GM12878 (cell line): Measurements from ENCODE around the gene HIC1. TPM values are rescaled to one million over a fixed set of nuclear protein-coding genes. Genes with fewer than 3 reads are reported as not detected.

ENCODE experiments used
- ATAC-seq: fragments of 200-7000 bp; cut with Tn5 transposase; 3 replicates; pipeline ENCODE4 v1.9.1; 2020; ENCODE audit warnings: mild to moderate bottlenecking, moderate library complexity
- BruUV-seq: library from RNA; stranded (reverse); fragments of 400-500 nt; replicated peaks from 2 replicates; lab custom pipeline; 2021; lab: Mats Ljungman, UMichigan
- CTCF ChIA-PET: fragments of 300-600 bp; sonication (Branson Sonifier 250); formaldehyde crosslinking; extraction: SDS; loops from one replicate; lab custom pipeline; 2021; ENCODE audit warnings: inconsistent platforms; lab: Yijun Ruan, JAX
- POLR2A ChIA-PET: fragments of 350-600 bp; formaldehyde crosslinking; extraction: SDS; loops from one replicate; lab custom pipeline; 2021; ENCODE audit warnings: inconsistent platforms; lab: Charles Lee
- RAD21 ChIA-PET: fragments of 300-600 bp; sonication (Branson Sonifier 250); formaldehyde crosslinking; loops from one replicate; lab custom pipeline; 2023; ENCODE audit warnings: antibody characterized with exemption; ENCODE audit not compliant: unreplicated experiment; lab: Charles Lee
- SMC1A ChIA-PET: fragments of 300-600 bp; sonication (Branson Sonifier 250); formaldehyde crosslinking; loops from one replicate; lab custom pipeline; 2023; ENCODE audit not compliant: unreplicated experiment, uncharacterized antibody; lab: Charles Lee
- DNase-seq: peaks from one replicate; pipeline ENCODE4 v3.0.0-alpha.2; 2011; ENCODE audit warnings: low read depth, low spot score
- FAIRE-seq: peaks from 3 replicates; lab custom pipeline; 2011; peaks lifted over from hg19 to GRCh38; lab: Jason Lieb, UNC
- H2AFZ ChIP-seq: 2 replicates; pipeline ENCODE4 v1.6.0; 2011; ENCODE audit warnings: low read depth, low read length, control low read depth; ENCODE audit not compliant: control insufficient read depth
- H3K27ac ChIP-seq: 2 replicates; pipeline ENCODE4 v1.5.1; 2011; ENCODE audit warnings: control low read depth; ENCODE audit not compliant: control insufficient read depth, insufficient read depth
- H3K27me3 ChIP-seq, 2 experiments: replicated peaks in 1 of 2; 2 replicates each; pipeline versions ENCODE4 v1.6.0 to v1.6.1; 2011; ENCODE audit warnings: low read length in 1 of 2; ENCODE audit not compliant: control insufficient read depth in 2 of 2, insufficient read depth in 2 of 2
- H3K36me3 ChIP-seq, 2 experiments: 2 replicates each; pipeline ENCODE4 v1.5.1; 2011; ENCODE audit warnings: low read length in 1 of 2; ENCODE audit not compliant: control insufficient read depth in 2 of 2, insufficient read depth in 2 of 2
- H3K4me1 ChIP-seq: 2 replicates; pipeline ENCODE4 v1.6.1; 2011; ENCODE audit warnings: mild to moderate bottlenecking, low read length, moderate library complexity, mixed read lengths; ENCODE audit not compliant: control insufficient read depth, insufficient read depth
- H3K4me2 ChIP-seq: 2 replicates; pipeline ENCODE4 v1.6.0; 2011; ENCODE audit warnings: control low read depth; ENCODE audit not compliant: control insufficient read depth, insufficient read depth
- H3K4me3 ChIP-seq: fragments of 200-600 bp; sonication (generic); 2 replicates; pipeline ENCODE4 v1.5.1; 2016
- H3K79me2 ChIP-seq: 2 replicates; pipeline ENCODE4 v1.6.0; 2011; ENCODE audit warnings: low read length; ENCODE audit not compliant: control insufficient read depth, insufficient read depth
- H3K9ac ChIP-seq: 2 replicates; pipeline ENCODE4 v1.8.0; 2011; ENCODE audit warnings: low read length, control low read depth, mixed read lengths; ENCODE audit not compliant: control insufficient read depth, insufficient read depth
- H3K9me3 ChIP-seq: replicated peaks from 3 replicates; pipeline ENCODE4 v1.5.1; 2011; ENCODE audit warnings: mild to moderate bottlenecking, low read length; ENCODE audit not compliant: control insufficient read depth, insufficient read depth
- H4K20me1 ChIP-seq: 2 replicates; pipeline ENCODE4 v1.6.0; 2011; ENCODE audit not compliant: control insufficient read depth, insufficient read depth
- EZH2 ChIP-seq: IDR thresholded peaks from 2 replicates; pipeline ENCODE4 v1.6.1; 2012; ENCODE audit warnings: low read depth, mild to moderate bottlenecking, control low read depth, inconsistent platforms, low read length, borderline replicate concordance; ENCODE audit not compliant: control insufficient read depth
- FOXM1 ChIP-seq: IDR thresholded peaks from 2 replicates; pipeline ENCODE4 v1.6.1; 2012; ENCODE audit warnings: low read depth, mild to moderate bottlenecking, inconsistent platforms, low read length, moderate library complexity
- HDAC2 ChIP-seq: fragments of 200-600 bp; sonication (generic); IDR thresholded peaks from 2 replicates; pipeline ENCODE4 v1.6.1; 2017
- MYC ChIP-seq: IDR thresholded peaks from 2 replicates; pipeline ENCODE4 v1.6.1; 2011; ENCODE audit warnings: mild to moderate bottlenecking, low read length, moderate library complexity, inconsistent platforms; ENCODE audit not compliant: insufficient read depth, insufficient replicate concordance, insufficient read length, severe bottlenecking
- NFYB ChIP-seq: IDR thresholded peaks from 2 replicates; pipeline ENCODE4 v1.6.1; 2011; ENCODE audit warnings: low read depth, mild to moderate bottlenecking, low read length, improper control_type of control experiment, moderate library complexity; ENCODE audit not compliant: insufficient read depth
- RAD21 ChIP-seq: IDR thresholded peaks from 2 replicates; pipeline ENCODE4 v1.6.1; 2011; ENCODE audit warnings: mild to moderate bottlenecking, low read depth, low read length, moderate library complexity; ENCODE audit not compliant: insufficient read depth
- SMAD1 ChIP-seq: fragments of 450-650 bp; IDR thresholded peaks from 2 replicates; pipeline ENCODE4 v1.6.1; 2018; ENCODE audit warnings: mild to moderate bottlenecking, low read depth; ENCODE audit not compliant: partially characterized antibody
- TARDBP ChIP-seq: IDR thresholded peaks from 2 replicates; pipeline ENCODE4 v1.6.1; 2016; ENCODE audit warnings: borderline replicate concordance
- WGBS: methylation state at CpG from one replicate; pipeline ENCODE4 v1.1.6; 2016; ENCODE audit warnings: low lambda C conversion rate; ENCODE audit not compliant: insufficient replicate concordance, insufficient coverage; ENCODE audit errors: missing lambda C conversion rate; 5-methylcytosine and 5-hydroxymethylcytosine counted together
- in situ Hi-C: fragments of 300-500 bp; cut with MboI; formaldehyde crosslinking; loops from 9 replicates; pipeline ENCODE4 v1.14.3; 2018; ENCODE audit warnings: mixed read lengths
- intact Hi-C: fragments of 100-400 bp; cut with micrococcal nuclease; formaldehyde crosslinking; loops from one replicate; pipeline ENCODE4 v1.14.2; 2022; ENCODE audit not compliant: unreplicated experiment
- polyA plus RNA-seq, 11 experiments: library from polyadenylated mRNA; depleted of rRNA in 4 of 11; unstranded in 6 of 11; stranded (reverse) in 5 of 11; fragments of >200 nt; fragmentation: Nextera tagmentation in 4 of 11; fragmentation: Illumina TruSeq in 1 of 11; extraction: Ambion mirVana in 4 of 11; extraction: Trizol in 1 of 11; gene quantifications; 1 replicate in 1 of 11; 2 replicates in 10 of 11; pipeline versions ENCODE4 v1.2.1 to v1.2.3, GENCODE V29; 2011 to 2016; ENCODE audit warnings: inconsistent platforms in 2 of 11, missing spikeins in 2 of 11, low read depth in 1 of 11
- total RNA-seq, 4 experiments: library from RNA; depleted of rRNA in 3 of 4; stranded (reverse); fragments of >200 nt in 3 of 4; fragmentation: Illumina TruSeq in 1 of 4; extraction: Trizol in 1 of 4; gene quantifications; 2 replicates each; pipeline versions ENCODE4 v1.2.1 to v1.2.3, GENCODE V29; 2013 to 2021
- TF ChIP-seq, protein P1 (sequence below): fragments of 450-650 bp; IDR thresholded peaks from 2 replicates; pipeline ENCODE4 v1.6.1; 2017; ENCODE audit warnings: mild to moderate bottlenecking, low read depth, inconsistent platforms; ENCODE audit not compliant: poor library complexity, severe bottlenecking

HIC1 gene
- total and polyA plus RNA-seq, 10 of the 15 experiments (the other 5 are each of a cell fraction or from before 2014, with no cell fraction given): 0.11 to 61.1 (median 4.9) TPM

DNA sequence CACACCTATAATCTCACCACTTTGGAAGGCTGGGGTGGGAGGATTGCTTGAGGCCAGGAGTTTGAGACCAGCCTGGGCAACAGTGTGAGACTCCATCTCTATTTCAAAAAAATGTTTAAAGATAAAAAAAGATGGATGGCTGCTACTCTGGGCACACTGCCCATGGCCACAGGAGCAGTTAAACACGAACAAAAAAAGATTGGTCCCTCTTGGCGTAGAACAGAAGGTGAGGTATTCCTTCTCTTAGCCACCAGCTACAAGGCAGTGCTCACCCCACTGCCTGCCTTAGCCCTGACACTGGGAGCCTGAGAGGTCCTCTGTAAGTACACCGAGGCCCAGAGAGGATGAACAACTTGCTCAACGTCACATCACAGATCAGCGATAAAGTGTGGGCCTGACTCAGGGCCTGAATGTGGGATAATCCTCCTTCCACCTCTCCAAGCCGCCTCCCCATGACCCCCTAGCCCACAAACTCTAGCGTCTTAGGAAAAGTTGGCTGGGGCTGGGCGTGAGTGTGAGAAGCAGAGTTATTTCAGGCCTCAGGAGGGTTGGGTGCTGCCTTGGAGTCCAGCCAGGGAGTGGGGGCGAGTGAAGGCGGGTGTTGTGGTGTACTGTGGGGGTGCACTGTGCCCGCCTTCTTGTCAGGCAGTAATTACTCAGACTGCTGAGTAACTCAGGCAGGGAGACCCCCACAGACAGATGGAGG lies 27.2 kb upstream of the HIC1 start (continued):
- TF ChIP-seq EZH2 (no peak), NFYB (no peak), SMAD1 (no peak)
- TF ChIP-seq, protein P1, sequence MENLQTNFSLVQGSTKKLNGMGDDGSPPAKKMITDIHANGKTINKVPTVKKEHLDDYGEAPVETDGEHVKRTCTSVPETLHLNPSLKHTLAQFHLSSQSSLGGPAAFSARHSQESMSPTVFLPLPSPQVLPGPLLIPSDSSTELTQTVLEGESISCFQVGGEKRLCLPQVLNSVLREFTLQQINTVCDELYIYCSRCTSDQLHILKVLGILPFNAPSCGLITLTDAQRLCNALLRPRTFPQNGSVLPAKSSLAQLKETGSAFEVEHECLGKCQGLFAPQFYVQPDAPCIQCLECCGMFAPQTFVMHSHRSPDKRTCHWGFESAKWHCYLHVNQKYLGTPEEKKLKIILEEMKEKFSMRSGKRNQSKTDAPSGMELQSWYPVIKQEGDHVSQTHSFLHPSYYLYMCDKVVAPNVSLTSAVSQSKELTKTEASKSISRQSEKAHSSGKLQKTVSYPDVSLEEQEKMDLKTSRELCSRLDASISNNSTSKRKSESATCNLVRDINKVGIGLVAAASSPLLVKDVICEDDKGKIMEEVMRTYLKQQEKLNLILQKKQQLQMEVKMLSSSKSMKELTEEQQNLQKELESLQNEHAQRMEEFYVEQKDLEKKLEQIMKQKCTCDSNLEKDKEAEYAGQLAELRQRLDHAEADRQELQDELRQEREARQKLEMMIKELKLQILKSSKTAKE: no peak

DNA sequence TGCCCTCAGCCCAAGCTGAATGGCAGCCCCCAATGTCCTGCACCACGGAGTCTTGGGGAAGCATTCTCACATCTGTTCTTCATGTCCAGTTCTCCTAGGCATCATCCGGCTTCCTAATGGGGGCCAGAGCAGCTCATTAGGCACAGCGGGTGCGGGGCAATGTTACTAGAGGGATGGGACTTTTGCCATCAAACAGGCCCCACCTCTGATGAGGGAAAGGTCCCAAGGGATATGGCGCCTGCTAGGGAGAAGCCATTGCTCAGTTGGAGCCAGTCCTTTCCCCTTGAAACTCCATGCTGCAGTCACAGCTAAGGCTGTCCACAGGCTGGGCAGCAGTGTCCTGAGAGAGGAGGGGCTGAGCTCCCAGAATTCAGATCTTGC lies 26.7 kb upstream of the HIC1 start:
- no peaks in the 10 kb centered on the region for H3K9me3 ChIP-seq
- H3K79me2 ChIP-seq: peaks cover 10% of the 10 kb centered on the region
- no peak for ATAC-seq
- no peak overlapping the region for H3K4me2 ChIP-seq
- no peak overlapping the region for H2AFZ ChIP-seq
- intact Hi-C loops: no loop called here
- TF ChIP-seq HDAC2 (no peak), TARDBP (no peak), MYC (no peak), RAD21 (no peak), FOXM1 (no peak)
- peaks cover 11 to 12% of the 10 kb centered on the region in 2 experiments for H3K27me3 ChIP-seq
- CTCF ChIA-PET: interaction anchor here (0.6 to 1.7 kb wide), 5 partner anchors 10 to 307 kb away, joined by 3 to 5 read pairs (median 3); no protein-coding TSS in a partner anchor
- WGBS: 48% methylated on average over 5 of the region's 5 CpGs
- POLR2A ChIA-PET: interaction anchor here (1.0 to 1.4 kb wide), 2 partner anchors 308 to 312 kb away, joined by 3 to 4 read pairs; partner anchors contain the start of gene TSR1
- SMC1A ChIA-PET: interaction anchor here (2.9 kb wide), 1 partner anchor 146 kb away, joined by 6 read pairs; no protein-coding TSS in a partner anchor
- H3K27ac ChIP-seq: no peak overlapping the region
- H4K20me1 ChIP-seq: no peaks in the 10 kb centered on the region
- no TSS peak for BruUV-seq
- in situ Hi-C loops: no loop called here
- no peak for FAIRE-seq
- H3K9ac ChIP-seq: no peak overlapping the region
- RAD21 ChIA-PET: interaction anchor here (0.7 to 1.1 kb wide), 2 partner anchors 10 to 62 kb away, joined by 3 read pairs; no protein-coding TSS in a partner anchor
- no peaks in the 10 kb centered on the region for H3K36me3 ChIP-seq
- H3K4me3 ChIP-seq: no peak overlapping the region
- peaks cover 6% of the 10 kb centered on the region for H3K4me1 ChIP-seq
- DNase-seq: no peak
